Fibroblast of upper back skin (primary cell): ENCODE measurements around the gene NFIA.

Experiments used
- DNase-seq: peaks from one replicate; pipeline ENCODE4 v3.0.0-alpha.2; 2013

The NFIA gene

DNA sequence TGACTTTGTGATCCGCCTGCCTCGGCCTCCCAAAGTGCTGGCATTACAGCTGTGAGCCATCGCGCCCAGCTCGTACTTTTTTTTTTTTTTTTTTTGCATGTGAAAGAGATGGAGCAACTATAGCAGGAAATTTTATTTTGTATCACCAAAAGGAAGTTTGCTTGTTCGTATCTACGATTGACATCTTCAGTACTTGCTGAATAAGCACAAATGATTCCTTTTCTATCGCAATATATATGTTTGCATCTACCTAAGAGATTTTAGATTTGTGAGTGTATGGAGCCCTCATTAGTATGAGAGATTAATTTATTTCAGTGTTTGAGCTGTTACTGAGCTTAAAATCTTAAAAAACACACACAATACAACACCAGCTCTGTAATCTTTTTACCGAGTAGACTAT is 143.1 kb downstream of the NFIA start:
- no peak for DNase-seq

DNA sequence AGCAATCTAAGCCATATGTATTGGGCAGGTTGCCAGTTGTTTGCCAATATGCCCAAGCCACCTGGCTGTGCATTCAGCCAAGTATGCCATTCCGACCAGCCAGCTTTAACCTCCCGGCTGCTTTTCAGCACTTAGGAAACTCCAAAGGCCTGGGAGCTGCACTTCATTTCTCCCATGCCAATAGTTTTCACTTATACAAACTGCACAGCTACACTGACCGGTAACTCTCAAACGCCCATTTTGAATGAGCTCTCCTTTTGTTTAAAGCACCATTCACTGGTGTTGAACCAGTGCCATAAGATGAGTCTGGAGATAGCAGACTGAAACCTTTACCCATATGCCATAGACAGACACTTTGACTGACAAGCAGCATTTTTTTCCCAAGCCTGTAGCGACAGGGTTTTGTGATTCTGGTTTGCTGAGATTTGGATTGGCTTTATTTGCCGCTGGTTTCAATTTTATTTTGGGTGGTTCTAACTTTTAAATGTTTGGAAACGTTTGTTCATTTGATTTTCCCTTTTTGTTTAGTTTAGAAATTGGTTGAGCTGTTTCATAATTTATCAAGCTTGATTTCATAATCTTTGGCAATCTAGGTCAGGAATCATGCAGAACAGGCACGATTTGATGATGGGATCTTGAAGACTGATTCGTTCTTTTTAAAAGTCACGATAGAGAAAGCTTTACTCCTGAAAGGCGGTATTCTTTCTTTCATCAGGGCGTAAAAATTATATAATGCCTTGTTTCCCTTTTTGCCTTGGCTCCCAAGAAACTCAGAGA is 144.6 kb downstream of the NFIA start:
- no peak for DNase-seq

DNA sequence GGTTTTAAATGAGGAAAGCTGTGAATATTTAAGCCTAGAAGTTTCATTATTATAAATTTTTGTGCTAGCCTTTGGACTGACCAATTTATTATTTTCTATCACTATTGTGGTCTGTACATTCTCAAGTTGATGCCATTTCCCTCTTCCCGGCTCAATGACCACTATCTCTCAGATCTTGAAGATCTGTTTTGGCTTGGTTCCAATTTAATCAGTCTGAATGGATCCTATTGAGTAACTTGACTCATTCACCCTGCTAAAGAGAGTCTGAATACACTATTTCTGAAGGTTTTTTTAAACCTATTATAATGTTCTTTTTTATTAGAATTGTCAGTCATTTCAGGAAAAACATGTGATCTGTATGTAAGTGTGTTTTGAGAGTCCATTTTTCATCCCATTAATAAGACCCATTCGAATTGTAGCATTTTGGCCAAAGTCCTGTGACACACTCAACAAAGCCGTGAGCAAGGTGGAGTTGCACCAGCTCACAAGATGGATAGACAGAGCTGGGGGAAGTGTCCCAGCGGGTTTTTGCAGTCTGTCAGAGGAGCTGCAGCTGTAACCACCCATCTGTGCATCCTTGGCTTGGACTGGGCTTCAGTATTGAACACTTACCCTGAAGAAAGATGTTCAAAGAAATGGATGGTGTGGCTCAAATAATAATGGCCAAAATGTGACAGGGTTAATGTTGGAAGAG is 145.6 kb downstream of the NFIA start:
- DNase-seq, result no peak

- DNase-seq, result no peak
Measured at GRCh38 chr1:61230523-61230922, 148.2 kb downstream of the NFIA start.

DNA sequence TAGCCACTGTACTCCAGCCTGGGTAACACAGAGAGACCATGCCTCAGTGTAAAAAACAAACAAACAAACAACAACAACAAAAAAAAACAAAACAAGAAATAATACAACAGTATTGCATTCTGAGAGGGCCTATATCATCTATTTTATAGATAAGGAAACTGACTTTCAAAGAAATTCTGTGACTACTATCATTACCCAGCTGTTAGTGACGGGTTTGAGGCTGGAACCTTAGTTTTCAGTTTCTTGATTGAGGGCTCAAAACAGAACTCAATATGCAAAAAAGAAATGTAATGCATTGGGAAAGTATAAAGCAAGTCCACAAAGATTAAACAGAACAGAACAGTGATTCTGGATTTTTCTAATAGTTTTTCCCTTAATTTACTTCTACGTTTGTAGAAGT is 149.4 kb downstream of the NFIA start:
- no peak for DNase-seq

GRCh38 chr1:61233121-61233660 is 150.8 kb downstream of the NFIA start:
- no peak for DNase-seq

DNA sequence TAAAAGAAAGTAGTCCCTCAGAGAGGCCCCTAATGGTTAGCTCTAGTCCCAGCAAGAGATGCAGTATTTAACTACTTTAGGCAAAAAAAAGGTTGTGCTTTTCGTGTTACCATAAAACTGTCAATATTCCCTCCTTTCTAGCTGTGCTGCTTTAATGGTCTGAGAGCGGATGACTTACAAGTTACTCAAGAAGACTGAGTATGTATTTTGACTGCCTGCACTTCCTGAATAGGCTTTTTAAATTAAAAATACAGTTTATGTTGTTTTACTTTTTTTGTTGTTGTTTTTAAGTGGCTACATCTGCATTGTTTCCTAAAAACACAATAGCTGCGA is 152.2 kb downstream of the NFIA start:
- DNase-seq, result no peak

- no peak for DNase-seq
Measured at GRCh38 chr1:61237147-61237546, 154.8 kb downstream of the NFIA start.

GRCh38 chr1:61237659-61238358 is 155.4 kb downstream of the NFIA start:
- DNase-seq, result no peak

- no peak for DNase-seq
Measured at GRCh38 chr1:61238359-61238665, 156.0 kb downstream of the NFIA start.

DNA sequence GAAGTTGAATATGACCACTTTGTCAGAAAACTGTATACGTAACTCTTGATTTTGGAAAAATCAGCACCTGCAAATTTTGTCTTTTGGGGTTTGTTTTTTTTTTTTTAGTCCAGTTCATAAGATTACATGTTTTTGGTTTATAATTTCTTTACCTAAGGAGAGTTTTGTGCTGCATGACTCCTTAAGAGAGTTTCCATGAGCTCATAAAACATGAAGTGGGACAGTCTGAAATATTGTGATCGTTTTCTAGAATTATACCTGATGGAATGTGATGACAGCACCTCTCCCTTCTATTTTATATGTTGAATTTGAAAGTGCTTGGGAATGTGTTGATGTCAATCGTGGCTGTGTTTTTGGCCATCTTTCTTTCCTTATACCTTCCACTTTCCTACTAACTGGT is 158.5 kb downstream of the NFIA start:
- no peak for DNase-seq

DNA sequence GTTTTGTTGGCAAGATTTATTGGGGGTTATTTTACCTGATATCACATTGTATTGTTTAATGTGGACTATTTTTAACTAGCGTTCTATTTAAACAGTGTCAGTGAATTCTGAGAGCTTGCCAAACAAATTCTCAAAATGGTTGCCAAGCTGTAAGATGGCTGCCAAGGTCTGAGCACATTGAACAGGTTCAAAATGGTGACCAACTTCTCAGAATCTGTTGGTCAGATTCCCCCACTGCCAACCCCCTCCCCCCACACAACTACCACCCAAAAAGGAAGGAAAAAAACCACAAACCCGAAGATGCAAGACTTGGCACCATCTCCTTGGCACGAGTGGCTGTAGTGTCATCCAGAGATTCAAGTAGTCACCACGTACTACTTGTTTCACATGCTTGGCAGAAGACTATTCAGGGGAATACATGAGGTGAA is 159.1 kb downstream of the NFIA start:
- no peak for DNase-seq

GRCh38 chr1:61241973-61242381 is 159.6 kb downstream of the NFIA start:
- DNase-seq, result no peak

DNA sequence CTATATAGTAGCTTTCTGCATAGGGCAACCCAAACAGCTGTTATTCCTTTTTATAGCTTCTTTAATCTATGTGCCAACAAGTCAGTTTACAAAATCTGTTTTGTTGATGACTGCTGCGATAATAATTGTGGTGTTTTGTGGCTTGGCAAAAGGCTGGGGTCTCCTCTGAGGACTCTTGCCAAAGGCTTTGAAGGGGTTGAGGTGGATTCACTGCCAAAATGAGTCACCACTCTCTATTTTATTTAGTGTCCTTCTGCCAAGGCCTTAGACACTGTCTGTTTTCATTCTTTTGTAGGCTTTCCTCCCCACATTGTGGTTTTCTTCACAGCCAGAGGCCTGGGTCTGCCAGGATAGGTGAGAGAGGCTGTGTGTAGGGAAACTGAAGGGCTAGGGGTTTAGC is 161.8 kb downstream of the NFIA start:
- peak; percentile 87 for DNase-seq

DNA sequence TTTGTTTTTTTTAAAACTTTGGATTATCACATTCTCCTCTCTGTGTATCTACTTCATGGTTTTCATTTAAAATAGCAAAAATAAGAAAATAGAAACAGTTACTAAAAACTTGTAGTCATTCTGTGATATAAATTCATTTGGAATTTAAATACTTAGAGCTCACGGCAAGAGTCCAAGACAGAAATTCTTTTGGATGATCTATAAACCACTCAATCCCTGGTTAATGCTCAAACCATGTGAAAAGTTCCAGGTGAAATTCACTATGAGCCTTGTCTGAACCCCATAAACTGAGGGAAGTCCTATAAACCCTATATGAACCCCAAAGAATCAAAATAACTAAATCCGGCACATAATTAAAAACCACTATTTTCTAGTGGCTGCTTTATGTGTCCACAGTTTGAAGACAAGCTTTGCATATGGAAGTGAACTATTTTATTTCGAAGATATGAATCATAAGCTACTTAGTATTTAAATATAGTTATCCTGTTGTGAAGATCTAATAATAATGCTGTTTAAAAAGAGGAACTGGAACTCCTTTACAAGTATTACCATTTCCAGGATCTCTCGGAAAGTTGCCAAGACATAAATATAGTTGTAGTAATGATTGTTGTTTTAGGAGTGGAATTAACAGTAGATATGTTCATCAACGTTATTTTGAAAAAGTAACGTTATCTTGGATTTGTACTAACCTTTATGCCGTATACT is 163.5 kb downstream of the NFIA start:
- no peak for DNase-seq

GRCh38 chr1:61247051-61247825 is 164.9 kb downstream of the NFIA start:
- no peak for DNase-seq

DNA sequence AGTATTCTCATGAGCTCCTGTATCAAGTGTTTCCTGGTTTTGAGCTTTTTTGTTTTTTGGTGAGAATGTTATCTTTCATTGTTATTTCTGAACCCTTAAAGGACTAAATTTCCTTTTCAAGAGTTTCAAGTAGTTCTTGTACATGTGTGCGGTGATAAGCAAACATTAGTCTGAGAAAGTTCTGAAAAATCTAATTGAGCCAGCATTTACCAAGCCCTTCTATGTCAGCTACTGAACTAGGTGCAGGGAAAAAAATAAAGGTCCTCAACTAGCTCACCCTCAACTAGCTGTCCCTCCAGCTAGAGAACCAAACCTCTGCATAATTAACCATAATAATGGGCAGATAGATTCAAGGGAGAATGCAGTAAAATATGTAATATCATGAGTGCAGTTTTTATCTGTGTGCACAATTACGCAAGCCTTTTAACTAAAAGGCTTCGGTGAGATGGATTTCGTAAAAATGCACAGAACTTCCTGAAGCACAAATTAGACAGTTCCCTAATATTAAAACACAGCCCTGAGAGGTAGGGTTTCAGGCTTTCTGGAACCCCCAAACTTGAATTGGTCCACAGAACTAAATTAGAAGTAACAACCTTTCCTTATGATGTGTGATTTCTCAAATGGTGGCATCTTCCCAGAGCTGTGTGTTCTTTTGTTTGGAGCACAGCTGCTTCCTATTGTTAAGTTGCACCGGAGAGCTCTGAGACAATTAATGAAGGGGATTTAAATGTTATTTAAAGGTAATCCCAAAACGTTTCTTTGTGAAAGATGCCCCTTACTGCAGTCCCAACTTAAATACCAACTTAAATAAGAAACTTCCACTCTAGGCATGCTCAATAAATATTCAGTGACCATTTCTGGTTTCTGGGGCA is 165.8 kb downstream of the NFIA start:
- DNase-seq, result no peak

DNA sequence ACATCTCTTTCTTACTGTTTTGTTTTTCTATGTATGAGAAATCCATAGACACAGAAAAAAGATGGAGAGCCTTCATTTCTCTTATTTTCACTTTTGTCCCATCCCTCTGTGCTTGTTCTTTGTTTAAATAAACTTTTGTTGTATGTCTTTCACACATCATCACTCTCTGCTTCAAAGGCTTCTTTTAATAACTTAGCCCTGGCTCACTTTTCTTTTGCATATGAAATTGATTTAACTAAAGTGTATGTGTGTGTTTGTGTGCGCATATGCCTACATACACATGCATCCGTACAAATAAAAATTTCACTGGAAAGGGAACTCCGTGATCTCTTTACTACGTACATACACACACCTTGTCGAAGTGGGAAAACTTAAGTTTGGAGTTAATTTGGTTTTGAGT is 168.6 kb downstream of the NFIA start:
- no peak for DNase-seq

DNA sequence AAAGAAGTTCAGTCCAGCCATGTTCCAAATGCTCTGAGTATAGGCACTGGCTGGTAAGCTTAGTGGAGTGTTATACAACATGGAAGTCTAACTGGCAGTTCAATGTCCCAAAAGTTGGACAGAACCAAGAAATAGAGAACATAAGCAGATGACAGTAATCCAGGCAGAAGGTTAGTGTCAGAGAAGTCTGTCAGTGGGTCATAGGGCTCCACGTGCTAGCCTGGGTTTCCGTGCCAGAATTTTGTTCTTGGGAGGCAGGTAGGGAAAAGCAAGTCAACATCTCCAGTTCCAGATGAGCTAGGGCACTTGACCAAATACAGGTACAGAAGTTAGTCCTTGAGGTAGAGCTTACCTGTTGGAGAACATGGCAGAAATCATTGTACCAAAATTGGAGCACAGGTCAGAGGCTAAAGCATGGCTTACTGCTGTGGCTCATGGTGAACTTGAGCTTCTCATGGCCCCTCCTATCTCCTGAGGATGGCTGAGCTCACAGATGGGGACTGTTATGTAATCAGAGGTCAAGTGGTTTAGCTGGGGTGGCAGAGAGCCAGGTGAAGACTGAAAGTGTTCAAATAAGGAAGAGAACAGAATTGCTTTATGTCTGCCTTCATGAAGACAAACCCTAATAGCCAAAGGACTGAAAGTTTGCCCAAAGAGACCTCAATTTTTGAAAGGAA is 170.8 kb downstream of the NFIA start:
- DNase-seq, result peak; percentile 56

- no peak for DNase-seq
Measured at GRCh38 chr1:61253912-61254633, 171.7 kb downstream of the NFIA start.
